ENCODE measurements around the gene NCOA1.

Gene NCOA1

GRCh38 chr2:24680196-24680595, 189.1 kb downstream of the NCOA1 start:
- DNase-seq (ENCODE audit: insufficient read length, low spot score) (no peak), FAIRE-seq (no peak)
- no peak for TF ChIP-seq TAF1 (IDR thresholded peaks at IDR 0.05; ENCODE audit: low read depth, low read length)

- FAIRE-seq (no peak), DNase-seq (ENCODE audit: insufficient read length, low spot score) (no peak)
- no peak for TF ChIP-seq SPI1 (IDR thresholded peaks at IDR 0.05; ENCODE audit: low read depth, low read length)
- no peak for TF ChIP-seq POLR2AphosphoS5 (IDR thresholded peaks at IDR 0.05; ENCODE audit: low read depth, low read length)
- TF ChIP-seq PAX5 (IDR thresholded peaks at IDR 0.05; ENCODE audit: insufficient read depth, low read length, severe bottlenecking): no peak
- TF ChIP-seq TAF1 (IDR thresholded peaks at IDR 0.05; ENCODE audit: low read depth, low read length): no peak
- TF ChIP-seq POLR2A (IDR thresholded peaks at IDR 0.05; ENCODE audit: low read depth, low read length): no peak
- no peak for TF ChIP-seq POU2F2 (IDR thresholded peaks at IDR 0.05; ENCODE audit: low read depth, low read length)
These were observed 191.2 kb downstream of the NCOA1 start for GRCh38 chr2:24682304-24682703.

- FAIRE-seq (no peak), DNase-seq (ENCODE audit: insufficient read length, low spot score) (no peak)
- TF ChIP-seq POLR2AphosphoS5 (IDR thresholded peaks at IDR 0.05; ENCODE audit: low read depth, low read length) (no peak), PAX5 (IDR thresholded peaks at IDR 0.05; ENCODE audit: insufficient read depth, low read length, severe bottlenecking) (no peak), SPI1 (IDR thresholded peaks at IDR 0.05; ENCODE audit: low read depth, low read length) (no peak), POU2F2 (IDR thresholded peaks at IDR 0.05; ENCODE audit: low read depth, low read length) (no peak), TAF1 (IDR thresholded peaks at IDR 0.05; ENCODE audit: low read depth, low read length) (no peak), POLR2A (IDR thresholded peaks at IDR 0.05; ENCODE audit: low read depth, low read length) (no peak)
These were observed 192.4 kb downstream of the NCOA1 start for GRCh38 chr2:24683408-24683807.

- TF ChIP-seq POU2F2 (IDR thresholded peaks at IDR 0.05; ENCODE audit: low read depth, low read length) (no peak), POLR2AphosphoS5 (IDR thresholded peaks at IDR 0.05; ENCODE audit: low read depth, low read length) (no peak), SPI1 (IDR thresholded peaks at IDR 0.05; ENCODE audit: low read depth, low read length) (no peak), PAX5 (IDR thresholded peaks at IDR 0.05; ENCODE audit: insufficient read depth, low read length, severe bottlenecking) (no peak), TAF1 (IDR thresholded peaks at IDR 0.05; ENCODE audit: low read depth, low read length) (no peak), POLR2A (IDR thresholded peaks at IDR 0.05; ENCODE audit: low read depth, low read length) (no peak)
- no peak for DNase-seq (ENCODE audit: insufficient read length, low spot score)
- FAIRE-seq: no peak
These were observed 199.5 kb downstream of the NCOA1 start for GRCh38 chr2:24690524-24690923.

- no peak for DNase-seq (ENCODE audit: insufficient read length, low spot score)
- no peak for FAIRE-seq
- TF ChIP-seq PAX5 (IDR thresholded peaks at IDR 0.05; ENCODE audit: insufficient read depth, low read length, severe bottlenecking) (no peak), POU2F2 (IDR thresholded peaks at IDR 0.05; ENCODE audit: low read depth, low read length) (no peak), POLR2AphosphoS5 (IDR thresholded peaks at IDR 0.05; ENCODE audit: low read depth, low read length) (no peak), SPI1 (IDR thresholded peaks at IDR 0.05; ENCODE audit: low read depth, low read length) (no peak), POLR2A (IDR thresholded peaks at IDR 0.05; ENCODE audit: low read depth, low read length) (no peak), TAF1 (IDR thresholded peaks at IDR 0.05; ENCODE audit: low read depth, low read length) (no peak)
These were observed 200.8 kb downstream of the NCOA1 start for GRCh38 chr2:24691806-24692205.

GRCh38 chr2:24697792-24698191, 206.7 kb downstream of the NCOA1 start:
- DNase-seq (ENCODE audit: insufficient read length, low spot score) (no peak), FAIRE-seq (no peak)
- no peak for TF ChIP-seq POU2F2 (IDR thresholded peaks at IDR 0.05; ENCODE audit: low read depth, low read length)
- TF ChIP-seq POLR2AphosphoS5 (IDR thresholded peaks at IDR 0.05; ENCODE audit: low read depth, low read length): no peak
- TF ChIP-seq POLR2A (IDR thresholded peaks at IDR 0.05; ENCODE audit: low read depth, low read length): no peak
- TF ChIP-seq PAX5 (IDR thresholded peaks at IDR 0.05; ENCODE audit: insufficient read depth, low read length, severe bottlenecking): no peak
- no peak for TF ChIP-seq SPI1 (IDR thresholded peaks at IDR 0.05; ENCODE audit: low read depth, low read length)
- no peak for TF ChIP-seq TAF1 (IDR thresholded peaks at IDR 0.05; ENCODE audit: low read depth, low read length)

- DNase-seq (ENCODE audit: insufficient read length, low spot score) (no peak), FAIRE-seq (no peak)
- TF ChIP-seq TAF1 (IDR thresholded peaks at IDR 0.05; ENCODE audit: low read depth, low read length) (no peak), POLR2A (IDR thresholded peaks at IDR 0.05; ENCODE audit: low read depth, low read length) (no peak), POU2F2 (IDR thresholded peaks at IDR 0.05; ENCODE audit: low read depth, low read length) (no peak), PAX5 (IDR thresholded peaks at IDR 0.05; ENCODE audit: insufficient read depth, low read length, severe bottlenecking) (no peak), POLR2AphosphoS5 (IDR thresholded peaks at IDR 0.05; ENCODE audit: low read depth, low read length) (no peak)
These were observed 211.7 kb downstream of the NCOA1 start for GRCh38 chr2:24702800-24703199.

GRCh38 chr2:24704692-24705091, 213.6 kb downstream of the NCOA1 start:
- FAIRE-seq: no peak
- no peak for TF ChIP-seq POLR2A (IDR thresholded peaks at IDR 0.05; ENCODE audit: low read depth, low read length)
- no peak for TF ChIP-seq SPI1 (IDR thresholded peaks at IDR 0.05; ENCODE audit: low read depth, low read length)
- no peak for TF ChIP-seq PAX5 (IDR thresholded peaks at IDR 0.05; ENCODE audit: insufficient read depth, low read length, severe bottlenecking)
- no peak for TF ChIP-seq TAF1 (IDR thresholded peaks at IDR 0.05; ENCODE audit: low read depth, low read length)
- TF ChIP-seq POU2F2 (IDR thresholded peaks at IDR 0.05; ENCODE audit: low read depth, low read length): no peak
- TF ChIP-seq POLR2AphosphoS5 (IDR thresholded peaks at IDR 0.05; ENCODE audit: low read depth, low read length): no peak
- DNase-seq (ENCODE audit: insufficient read length, low spot score): no peak

GRCh38 chr2:24707143-24707542, 216.1 kb downstream of the NCOA1 start:
- FAIRE-seq (no peak), DNase-seq (ENCODE audit: insufficient read length, low spot score) (no peak)
- TF ChIP-seq PAX5 (IDR thresholded peaks at IDR 0.05; ENCODE audit: insufficient read depth, low read length, severe bottlenecking): no peak

GRCh38 chr2:24708537-24709152, 217.6 kb downstream of the NCOA1 start:
- TF ChIP-seq PAX5 (IDR thresholded peaks at IDR 0.05; ENCODE audit: insufficient read depth, low read length, severe bottlenecking) (no peak), POLR2A (IDR thresholded peaks at IDR 0.05; ENCODE audit: low read depth, low read length) (no peak), SPI1 (IDR thresholded peaks at IDR 0.05; ENCODE audit: low read depth, low read length) (no peak), TAF1 (IDR thresholded peaks at IDR 0.05; ENCODE audit: low read depth, low read length) (no peak), POU2F2 (IDR thresholded peaks at IDR 0.05; ENCODE audit: low read depth, low read length) (no peak), POLR2AphosphoS5 (IDR thresholded peaks at IDR 0.05; ENCODE audit: low read depth, low read length) (no peak)
- DNase-seq (ENCODE audit: insufficient read length, low spot score): no peak
- no peak for FAIRE-seq

All from GM12891 (cell line).